GM12878 (cell line): ENCODE data around the gene KMO. TPM values are rescaled to one million over a fixed set of nuclear protein-coding genes. Genes with fewer than 3 reads are reported as not detected.

Experiments
- CBX3 ChIP-seq: fragments of 200-600 bp; sonication (generic); IDR thresholded peaks from 2 replicates; pipeline ENCODE4 v1.6.1; 2016; ENCODE audit warnings: low read depth, borderline replicate concordance
- EED ChIP-seq: sonication (generic); IDR thresholded peaks from 2 replicates; pipeline ENCODE4 v1.6.1; 2016; ENCODE audit warnings: antibody characterized with exemption, low read depth
- KAT2A ChIP-seq: conservative IDR thresholded peaks from 2 replicates; pipeline ENCODE4 v1.6.1; 2011; ENCODE audit warnings: low read depth, low read length; ENCODE audit not compliant: control insufficient read depth
- KLF5 ChIP-seq: fragments of 450-650 bp; IDR thresholded peaks from 2 replicates; pipeline ENCODE4 v1.6.1; 2014; ENCODE audit warnings: mild to moderate bottlenecking; ENCODE audit not compliant: partially characterized antibody
- NFYB ChIP-seq: IDR thresholded peaks from 2 replicates; pipeline ENCODE4 v1.6.1; 2011; ENCODE audit warnings: low read depth, mild to moderate bottlenecking, low read length, improper control_type of control experiment, moderate library complexity; ENCODE audit not compliant: insufficient read depth
- NR2C1 ChIP-seq: fragments of 450-650 bp; IDR thresholded peaks from 2 replicates; pipeline ENCODE4 v1.6.1; 2017; ENCODE audit warnings: antibody characterized with exemption, mild to moderate bottlenecking, moderate library complexity
- PML ChIP-seq: IDR thresholded peaks from 2 replicates; pipeline ENCODE4 v1.6.1; 2012; ENCODE audit warnings: low read length, inconsistent platforms
- SPI1 ChIP-seq: IDR thresholded peaks from 2 replicates; pipeline ENCODE4 v1.6.1; 2011; ENCODE audit warnings: low read depth, mild to moderate bottlenecking, low read length, moderate library complexity, borderline replicate concordance; ENCODE audit not compliant: insufficient read depth
- ZBED1 ChIP-seq: IDR thresholded peaks from 2 replicates; pipeline ENCODE4 v1.6.1; 2016; ENCODE audit warnings: borderline replicate concordance
- ZNF217 ChIP-seq: fragments of 450-650 bp; IDR thresholded peaks from 2 replicates; pipeline ENCODE4 v1.6.1; 2017; ENCODE audit warnings: antibody characterized with exemption, mild to moderate bottlenecking
- ZNF274 ChIP-seq: IDR thresholded peaks from one replicate; pipeline ENCODE4 v1.8.0; 2011; ENCODE audit not compliant: insufficient read length, insufficient read depth
- ZNF622 ChIP-seq: fragments of 450-650 bp; IDR thresholded peaks from 2 replicates; pipeline ENCODE4 v1.6.1; 2017; ENCODE audit warnings: mild to moderate bottlenecking, inconsistent platforms
- ZSCAN29 ChIP-seq: fragments of 450-650 bp; IDR thresholded peaks from 2 replicates; pipeline ENCODE4 v1.6.1; 2017; ENCODE audit warnings: mild to moderate bottlenecking, moderate library complexity
- polyA plus RNA-seq, 11 experiments: library from polyadenylated mRNA; depleted of rRNA in 4 of 11; unstranded in 6 of 11; stranded (reverse) in 5 of 11; fragments of >200 nt; fragmentation: Nextera tagmentation in 4 of 11; fragmentation: Illumina TruSeq in 1 of 11; extraction: Ambion mirVana in 4 of 11; extraction: Trizol in 1 of 11; gene quantifications; 1 replicate in 1 of 11; 2 replicates in 10 of 11; pipeline versions ENCODE4 v1.2.1 to v1.2.3, GENCODE V29; 2011 to 2016; ENCODE audit warnings: inconsistent platforms in 2 of 11, missing spikeins in 2 of 11, low read depth in 1 of 11
- total RNA-seq, 4 experiments: library from RNA; depleted of rRNA in 3 of 4; stranded (reverse); fragments of >200 nt in 3 of 4; fragmentation: Illumina TruSeq in 1 of 4; extraction: Trizol in 1 of 4; gene quantifications; 2 replicates each; pipeline versions ENCODE4 v1.2.1 to v1.2.3, GENCODE V29; 2013 to 2021
- TF ChIP-seq, protein P1 (sequence below): IDR thresholded peaks from 2 replicates; pipeline ENCODE4 v1.6.1; 2011; ENCODE audit warnings: borderline replicate concordance, low read depth, mild to moderate bottlenecking, moderate library complexity, low read length; ENCODE audit not compliant: insufficient read depth, poor library complexity, severe bottlenecking
- TF ChIP-seq, protein P2 (sequence below): fragments of 450-650 bp; IDR thresholded peaks from 2 replicates; pipeline ENCODE4 v1.6.1; 2018; ENCODE audit warnings: borderline replicate concordance, mild to moderate bottlenecking; ENCODE audit not compliant: partially characterized antibody
- TF ChIP-seq, protein P3 (sequence below): fragments of 450-650 bp; IDR thresholded peaks from 2 replicates; pipeline ENCODE4 v1.6.1; 2016; ENCODE audit warnings: mild to moderate bottlenecking
- TF ChIP-seq, protein P4 (sequence below): fragments of 450-650 bp; IDR thresholded peaks from 2 replicates; pipeline ENCODE4 v1.6.1; 2017; ENCODE audit warnings: low read depth, mild to moderate bottlenecking, moderate library complexity

Gene KMO
- total and polyA plus RNA-seq, 10 of the 15 experiments (the other 5 are each of a cell fraction or from before 2014, with no cell fraction given), result 0.68 to 5.9 (median 1.5) TPM

DNA sequence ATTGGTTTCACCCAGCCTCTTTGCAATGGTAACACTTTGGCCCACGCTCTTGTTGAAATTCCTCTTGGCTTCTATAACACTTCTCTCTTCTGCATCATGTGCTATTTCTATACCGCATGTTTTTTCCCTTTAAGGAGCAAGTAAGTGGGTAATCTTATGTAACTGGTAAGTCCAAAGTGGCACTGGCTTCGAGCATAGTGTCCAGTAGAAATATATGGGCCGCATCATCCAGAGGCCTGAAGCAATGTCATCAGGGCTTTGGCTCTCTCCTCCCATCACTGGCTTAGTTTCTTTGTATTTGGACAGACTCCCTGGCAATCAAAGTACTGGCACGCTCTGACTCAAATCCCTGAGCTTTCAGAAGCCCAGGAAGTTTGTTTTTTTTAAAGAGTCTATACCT lies 90.5 kb downstream of the KMO start (continued):
- TF ChIP-seq, protein P1, sequence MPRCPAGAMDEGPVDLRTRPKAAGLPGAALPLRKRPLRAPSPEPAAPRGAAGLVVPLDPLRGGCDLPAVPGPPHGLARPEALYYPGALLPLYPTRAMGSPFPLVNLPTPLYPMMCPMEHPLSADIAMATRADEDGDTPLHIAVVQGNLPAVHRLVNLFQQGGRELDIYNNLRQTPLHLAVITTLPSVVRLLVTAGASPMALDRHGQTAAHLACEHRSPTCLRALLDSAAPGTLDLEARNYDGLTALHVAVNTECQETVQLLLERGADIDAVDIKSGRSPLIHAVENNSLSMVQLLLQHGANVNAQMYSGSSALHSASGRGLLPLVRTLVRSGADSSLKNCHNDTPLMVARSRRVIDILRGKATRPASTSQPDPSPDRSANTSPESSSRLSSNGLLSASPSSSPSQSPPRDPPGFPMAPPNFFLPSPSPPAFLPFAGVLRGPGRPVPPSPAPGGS, result no peak
- TF ChIP-seq EED (no peak), SPI1 (no peak), NFYB (no peak), ZNF622 (no peak), KAT2A (no peak), NR2C1 (no peak), PML (no peak), KLF5 (no peak), ZBED1 (no peak), ZNF274 (no peak), ZSCAN29 (no peak), ZNF217 (no peak), CBX3 (no peak)
- TF ChIP-seq, protein P2, sequence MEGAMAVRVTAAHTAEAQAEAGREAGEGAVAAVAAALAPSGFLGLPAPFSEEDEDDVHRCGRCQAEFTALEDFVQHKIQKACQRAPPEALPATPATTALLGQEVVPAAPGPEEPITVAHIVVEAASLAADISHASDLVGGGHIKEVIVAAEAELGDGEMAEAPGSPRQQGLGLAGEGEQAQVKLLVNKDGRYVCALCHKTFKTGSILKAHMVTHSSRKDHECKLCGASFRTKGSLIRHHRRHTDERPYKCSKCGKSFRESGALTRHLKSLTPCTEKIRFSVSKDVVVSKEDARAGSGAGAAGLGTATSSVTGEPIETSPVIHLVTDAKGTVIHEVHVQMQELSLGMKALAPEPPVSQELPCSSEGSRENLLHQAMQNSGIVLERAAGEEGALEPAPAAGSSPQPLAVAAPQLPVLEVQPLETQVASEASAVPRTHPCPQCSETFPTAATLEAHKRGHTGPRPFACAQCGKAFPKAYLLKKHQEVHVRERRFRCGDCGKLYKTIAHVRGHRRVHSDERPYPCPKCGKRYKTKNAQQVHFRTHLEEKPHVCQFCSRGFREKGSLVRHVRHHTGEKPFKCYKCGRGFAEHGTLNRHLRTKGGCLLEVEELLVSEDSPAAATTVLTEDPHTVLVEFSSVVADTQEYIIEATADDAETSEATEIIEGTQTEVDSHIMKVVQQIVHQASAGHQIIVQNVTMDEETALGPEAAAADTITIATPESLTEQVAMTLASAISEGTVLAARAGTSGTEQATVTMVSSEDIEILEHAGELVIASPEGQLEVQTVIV, result no peak
- TF ChIP-seq, protein P3, sequence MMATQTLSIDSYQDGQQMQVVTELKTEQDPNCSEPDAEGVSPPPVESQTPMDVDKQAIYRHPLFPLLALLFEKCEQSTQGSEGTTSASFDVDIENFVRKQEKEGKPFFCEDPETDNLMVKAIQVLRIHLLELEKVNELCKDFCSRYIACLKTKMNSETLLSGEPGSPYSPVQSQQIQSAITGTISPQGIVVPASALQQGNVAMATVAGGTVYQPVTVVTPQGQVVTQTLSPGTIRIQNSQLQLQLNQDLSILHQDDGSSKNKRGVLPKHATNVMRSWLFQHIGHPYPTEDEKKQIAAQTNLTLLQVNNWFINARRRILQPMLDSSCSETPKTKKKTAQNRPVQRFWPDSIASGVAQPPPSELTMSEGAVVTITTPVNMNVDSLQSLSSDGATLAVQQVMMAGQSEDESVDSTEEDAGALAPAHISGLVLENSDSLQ, result no peak
- TF ChIP-seq, protein P4, sequence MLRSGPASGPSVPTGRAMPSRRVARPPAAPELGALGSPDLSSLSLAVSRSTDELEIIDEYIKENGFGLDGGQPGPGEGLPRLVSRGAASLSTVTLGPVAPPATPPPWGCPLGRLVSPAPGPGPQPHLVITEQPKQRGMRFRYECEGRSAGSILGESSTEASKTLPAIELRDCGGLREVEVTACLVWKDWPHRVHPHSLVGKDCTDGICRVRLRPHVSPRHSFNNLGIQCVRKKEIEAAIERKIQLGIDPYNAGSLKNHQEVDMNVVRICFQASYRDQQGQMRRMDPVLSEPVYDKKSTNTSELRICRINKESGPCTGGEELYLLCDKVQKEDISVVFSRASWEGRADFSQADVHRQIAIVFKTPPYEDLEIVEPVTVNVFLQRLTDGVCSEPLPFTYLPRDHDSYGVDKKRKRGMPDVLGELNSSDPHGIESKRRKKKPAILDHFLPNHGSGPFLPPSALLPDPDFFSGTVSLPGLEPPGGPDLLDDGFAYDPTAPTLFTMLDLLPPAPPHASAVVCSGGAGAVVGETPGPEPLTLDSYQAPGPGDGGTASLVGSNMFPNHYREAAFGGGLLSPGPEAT, result no peak
